Effector memory CD8-positive, alpha-beta T cell (primary cell): Measurements from ENCODE around the gene PCNX2.

Experiments
- ATAC-seq: fragments of 150-1000 bp; cut with Tn5 transposase; replicated peaks from 2 replicates; pipeline ENCODE4 v1.10.0; 2021; ENCODE audit warnings: mild to moderate bottlenecking, moderate library complexity
- DNase-seq, 3 experiments: peaks; one replicate each; pipeline ENCODE4 v3.0.0; 2021
- H3K27ac Mint-ChIP-seq, 2 donors: one replicate each; pipeline ENCODE4 v1.8.0; 2022; ENCODE audit warnings: mild to moderate bottlenecking in 2 of 2, mixed read lengths in 2 of 2, moderate library complexity in 2 of 2
- H3K27me3 Mint-ChIP-seq, 2 donors: one replicate each; pipeline ENCODE4 v1.8.0; 2022; ENCODE audit warnings: mixed read lengths in 2 of 2
- H3K36me3 Mint-ChIP-seq: one replicate; pipeline ENCODE4 v1.8.0; 2022; ENCODE audit warnings: mild to moderate bottlenecking, moderate library complexity, mixed read lengths; ENCODE audit not compliant: insufficient read depth
- H3K4me1 Mint-ChIP-seq, 2 donors: one replicate each; pipeline ENCODE4 v1.8.0; 2022; ENCODE audit warnings: low read depth in 2 of 2, mixed read lengths in 2 of 2
- H3K4me3 Mint-ChIP-seq, 2 donors: one replicate each; pipeline ENCODE4 v1.8.0; 2022; ENCODE audit warnings: mild to moderate bottlenecking in 2 of 2, mixed read lengths in 2 of 2, moderate library complexity in 2 of 2
- H3K9me3 Mint-ChIP-seq, 2 donors: one replicate each; pipeline ENCODE4 v1.8.0; 2022; ENCODE audit warnings: mixed read lengths in 2 of 2

The PCNX2 gene

GRCh38 chr1:232937741-232938375 is 357.7 kb downstream of the PCNX2 start:
- H3K36me3 Mint-ChIP-seq: no peaks in the 10 kb centered on the region
- no peaks in the 10 kb centered on the region for H3K4me1 Mint-ChIP-seq
- peaks cover 15 to 39% of the 10 kb centered on the region in 2 donors for H3K27me3 Mint-ChIP-seq
- H3K27ac Mint-ChIP-seq: no peak overlapping the region
- ATAC-seq (no peak), DNase-seq (no peak)
- no peaks in the 10 kb centered on the region for H3K9me3 Mint-ChIP-seq
- H3K4me3 Mint-ChIP-seq: no peak overlapping the region

DNA sequence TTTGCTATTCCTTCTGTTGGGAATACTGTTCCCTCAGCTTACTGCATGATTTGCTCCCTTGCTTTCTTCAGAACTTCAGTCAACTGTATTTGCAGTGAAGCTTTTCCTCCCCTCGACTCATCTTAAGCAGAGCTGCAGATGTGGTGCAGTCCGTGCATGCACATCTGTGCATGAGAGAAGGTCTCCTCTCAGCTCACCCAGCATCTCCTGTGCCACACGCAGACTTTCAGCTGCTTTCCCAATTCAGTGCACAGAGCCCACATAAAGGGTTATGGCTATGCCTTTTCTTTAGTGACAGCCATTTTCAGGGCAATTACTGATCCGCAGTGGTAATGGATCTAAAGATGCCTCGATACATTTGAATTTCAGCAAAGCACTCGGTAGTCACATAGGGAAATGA is 358.6 kb downstream of the PCNX2 start:
- H3K36me3 Mint-ChIP-seq: no peaks in the 10 kb centered on the region
- no peaks in the 10 kb centered on the region for H3K4me1 Mint-ChIP-seq
- ATAC-seq (no peak), DNase-seq (no peak)
- no peaks in the 10 kb centered on the region for H3K9me3 Mint-ChIP-seq
- no peak overlapping the region for H3K27ac Mint-ChIP-seq
- H3K4me3 Mint-ChIP-seq: no peak overlapping the region
- H3K27me3 Mint-ChIP-seq: peaks cover 15 to 39% of the 10 kb centered on the region in 2 donors
